Measurements from ENCODE around the gene SNAI3. TPM values are rescaled to one million over a fixed set of nuclear protein-coding genes. Genes with fewer than 3 reads are reported as not detected.

Gene SNAI3
- total RNA-seq, 1 experiment from 2014 or later, result 2.2 TPM

DNA sequence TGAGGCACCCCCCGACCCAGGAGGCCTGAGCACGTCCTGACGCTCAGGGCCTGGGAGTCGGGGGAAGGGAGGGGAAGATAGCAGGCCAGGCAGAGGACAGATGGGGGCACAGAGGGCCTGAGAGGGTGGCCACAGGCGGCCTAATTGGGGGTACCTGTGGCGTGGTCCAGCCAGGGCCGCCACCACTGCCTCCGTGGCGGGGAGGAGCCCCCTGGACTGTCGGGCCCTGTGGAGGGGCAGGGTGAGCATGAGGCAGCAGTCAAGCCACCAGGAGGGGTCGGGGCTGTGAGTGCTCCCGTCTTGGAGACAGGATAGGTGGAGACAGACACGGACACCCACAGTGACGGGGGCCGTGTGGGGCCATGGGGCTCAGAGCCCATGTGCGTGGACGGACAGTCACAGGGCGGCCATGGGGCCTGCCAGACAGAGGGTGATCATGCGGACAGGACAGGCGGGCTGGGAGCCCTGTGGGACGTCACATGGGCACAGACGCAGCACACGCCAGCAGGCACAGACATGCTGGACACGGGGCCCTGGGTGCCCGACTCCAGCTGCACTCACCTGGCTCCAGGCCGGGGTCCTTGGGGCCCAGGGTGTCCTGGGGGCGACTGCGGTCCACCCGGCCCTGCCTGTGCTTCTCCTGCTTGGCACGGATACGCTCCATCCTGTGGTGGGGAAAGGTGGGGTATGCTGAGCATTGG, 38.7 kb upstream of the SNAI3 start:
- Histone ChIP-seq H3K9ac (ENCODE audit: low read length) (no peak overlapping the region), H4K20me1 (ENCODE audit: insufficient read depth) (no peaks in the 10 kb centered on the region), H3K79me2 (ENCODE audit: insufficient read depth, low read length) (peaks cover 3% of the 10 kb centered on the region; the same call in 1 of the 2 replicates), H3K9me2 (ENCODE audit: insufficient read depth) (no peaks in the 10 kb centered on the region), H2AFZ (ENCODE audit: low read depth, low read length, poor library complexity, severe bottlenecking) (no peak overlapping the region), H3K36me3 (ENCODE audit: control insufficient read depth in 1 of 2, insufficient read depth in 2 of 2, low read length in 2 of 2) (peaks cover 46 to 75% of the 10 kb centered on the region in 2 experiments; a peak in 3 of 4 replicates), H3K9me3 (ENCODE audit: control insufficient read depth in 1 of 2, insufficient read depth in 1 of 2, low read depth in 1 of 2, low read length in 2 of 2) (no peaks in the 10 kb centered on the region), H3K27ac (ENCODE audit: low read depth, low read length) (no peak overlapping the region), H3K4me2 (ENCODE audit: low read length) (no peak overlapping the region), H3K27me3 (ENCODE audit: insufficient read depth, low read length) (no peaks in the 10 kb centered on the region), H3K4me1 (ENCODE audit: control insufficient read depth in 1 of 2, insufficient read depth in 2 of 2, low read length in 2 of 2) (no peaks in the 10 kb centered on the region), H3K4me3 (replicated peaks in 1 of 2; ENCODE audit: low read depth in 1 of 2, low read length in 2 of 2) (no peak overlapping the region)
- BruUV-seq (replicated peaks), result no TSS peak
- ChIA-PET CTCF (no interaction called here), RAD21 (ENCODE audit: low non-redundant PET in 1 of 2, low total read pairs in 2 of 2, uncharacterized antibody in 2 of 2, unreplicated experiment in 2 of 2) (no interaction called here), POLR2A (no interaction called here)
- DNase-seq (ENCODE audit: low read depth, low spot score), result no peak
- ATAC-seq, result no peak
- intact Hi-C loops (cut with micrococcal nuclease), result no loop called here
- TF ChIP-seq ELF1 (IDR thresholded peaks at IDR 0.05; ENCODE audit: borderline replicate concordance, low read depth) (no peak), TCF7L2 (IDR thresholded peaks at IDR 0.05; ENCODE audit: borderline replicate concordance, extremely low read depth, insufficient read depth, insufficient read length) (no peak), CEBPB (IDR thresholded peaks at IDR 0.05; ENCODE audit: low read depth) (no peak), POLR2AphosphoS5 (IDR thresholded peaks at IDR 0.05; ENCODE audit: low read depth, low read length) (no peak), ZNF274 (IDR thresholded peaks at IDR 0.05; ENCODE audit: low read depth, low read length) (no peak), ZFX (IDR thresholded peaks at IDR 0.05) (no peak; the same call in 1 of the 2 replicates), EZH2phosphoT487 (IDR thresholded peaks at IDR 0.05; ENCODE audit: borderline replicate concordance) (no peak), SIN3A (IDR thresholded peaks at IDR 0.05; ENCODE audit: low read depth) (no peak), POLR2A (IDR thresholded peaks at IDR 0.05; ENCODE audit: borderline replicate concordance, extremely low read depth, insufficient read depth, insufficient read length) (no peak), JUND (IDR thresholded peaks at IDR 0.05) (no peak), YY1 (IDR thresholded peaks at IDR 0.05; ENCODE audit: extremely low read depth, insufficient replicate concordance, low read depth, low read length) (no peak), MAX (IDR thresholded peaks at IDR 0.05) (no peak), EGR1 (IDR thresholded peaks at IDR 0.05; ENCODE audit: low read depth) (no peak), CBX3 (IDR thresholded peaks at IDR 0.05; ENCODE audit: low read depth) (no peak), EZH2 (IDR thresholded peaks at IDR 0.05) (no peak), SRF (IDR thresholded peaks at IDR 0.05; ENCODE audit: low read depth) (no peak)
- TF ChIP-seq, protein P1, sequence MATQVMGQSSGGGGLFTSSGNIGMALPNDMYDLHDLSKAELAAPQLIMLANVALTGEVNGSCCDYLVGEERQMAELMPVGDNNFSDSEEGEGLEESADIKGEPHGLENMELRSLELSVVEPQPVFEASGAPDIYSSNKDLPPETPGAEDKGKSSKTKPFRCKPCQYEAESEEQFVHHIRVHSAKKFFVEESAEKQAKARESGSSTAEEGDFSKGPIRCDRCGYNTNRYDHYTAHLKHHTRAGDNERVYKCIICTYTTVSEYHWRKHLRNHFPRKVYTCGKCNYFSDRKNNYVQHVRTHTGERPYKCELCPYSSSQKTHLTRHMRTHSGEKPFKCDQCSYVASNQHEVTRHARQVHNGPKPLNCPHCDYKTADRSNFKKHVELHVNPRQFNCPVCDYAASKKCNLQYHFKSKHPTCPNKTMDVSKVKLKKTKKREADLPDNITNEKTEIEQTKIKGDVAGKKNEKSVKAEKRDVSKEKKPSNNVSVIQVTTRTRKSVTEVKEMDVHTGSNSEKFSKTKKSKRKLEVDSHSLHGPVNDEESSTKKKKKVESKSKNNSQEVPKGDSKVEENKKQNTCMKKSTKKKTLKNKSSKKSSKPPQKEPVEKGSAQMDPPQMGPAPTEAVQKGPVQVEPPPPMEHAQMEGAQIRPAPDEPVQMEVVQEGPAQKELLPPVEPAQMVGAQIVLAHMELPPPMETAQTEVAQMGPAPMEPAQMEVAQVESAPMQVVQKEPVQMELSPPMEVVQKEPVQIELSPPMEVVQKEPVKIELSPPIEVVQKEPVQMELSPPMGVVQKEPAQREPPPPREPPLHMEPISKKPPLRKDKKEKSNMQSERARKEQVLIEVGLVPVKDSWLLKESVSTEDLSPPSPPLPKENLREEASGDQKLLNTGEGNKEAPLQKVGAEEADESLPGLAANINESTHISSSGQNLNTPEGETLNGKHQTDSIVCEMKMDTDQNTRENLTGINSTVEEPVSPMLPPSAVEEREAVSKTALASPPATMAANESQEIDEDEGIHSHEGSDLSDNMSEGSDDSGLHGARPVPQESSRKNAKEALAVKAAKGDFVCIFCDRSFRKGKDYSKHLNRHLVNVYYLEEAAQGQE (IDR thresholded peaks at IDR 0.05; ENCODE audit: low read depth), result no peak
- TF ChIP-seq, protein P2, sequence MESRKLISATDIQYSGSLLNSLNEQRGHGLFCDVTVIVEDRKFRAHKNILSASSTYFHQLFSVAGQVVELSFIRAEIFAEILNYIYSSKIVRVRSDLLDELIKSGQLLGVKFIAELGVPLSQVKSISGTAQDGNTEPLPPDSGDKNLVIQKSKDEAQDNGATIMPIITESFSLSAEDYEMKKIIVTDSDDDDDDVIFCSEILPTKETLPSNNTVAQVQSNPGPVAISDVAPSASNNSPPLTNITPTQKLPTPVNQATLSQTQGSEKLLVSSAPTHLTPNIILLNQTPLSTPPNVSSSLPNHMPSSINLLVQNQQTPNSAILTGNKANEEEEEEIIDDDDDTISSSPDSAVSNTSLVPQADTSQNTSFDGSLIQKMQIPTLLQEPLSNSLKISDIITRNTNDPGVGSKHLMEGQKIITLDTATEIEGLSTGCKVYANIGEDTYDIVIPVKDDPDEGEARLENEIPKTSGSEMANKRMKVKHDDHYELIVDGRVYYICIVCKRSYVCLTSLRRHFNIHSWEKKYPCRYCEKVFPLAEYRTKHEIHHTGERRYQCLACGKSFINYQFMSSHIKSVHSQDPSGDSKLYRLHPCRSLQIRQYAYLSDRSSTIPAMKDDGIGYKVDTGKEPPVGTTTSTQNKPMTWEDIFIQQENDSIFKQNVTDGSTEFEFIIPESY (IDR thresholded peaks at IDR 0.05; ENCODE audit: extremely low read depth, insufficient replicate concordance, low read length), result no peak
